Hepatocyte (in vitro differentiated cells): ENCODE results near the gene RHOT2. TPM values are rescaled to one million over a fixed set of nuclear protein-coding genes. Genes with fewer than 3 reads are reported as not detected.

ENCODE experiments used
- DNase-seq: peaks from one replicate; pipeline ENCODE4 v3.0.0-alpha.2; 2016; ENCODE audit warnings: low spot score
- H2AFZ ChIP-seq: fragments of 200-600 bp; sonication (generic); 2 replicates; pipeline ENCODE4 v1.6.0; 2016; ENCODE audit warnings: antibody characterized with exemption, mild to moderate bottlenecking
- H3K27ac ChIP-seq: fragments of 200-600 bp; sonication (generic); 2 replicates; pipeline ENCODE4 v1.5.1; 2016; ENCODE audit warnings: mild to moderate bottlenecking
- H3K27me3 ChIP-seq: fragments of 200-600 bp; sonication (generic); 2 replicates; pipeline ENCODE4 v1.6.1; 2016
- H3K36me3 ChIP-seq: fragments of 200-600 bp; sonication (generic); replicated peaks from 2 replicates; pipeline ENCODE4 v1.5.1; 2016; ENCODE audit warnings: low read depth; ENCODE audit not compliant: insufficient read depth
- H3K4me1 ChIP-seq: fragments of 200-600 bp; sonication (generic); 2 replicates; pipeline ENCODE4 v1.5.1; 2016; ENCODE audit warnings: mild to moderate bottlenecking, moderate library complexity; ENCODE audit not compliant: insufficient read depth
- H3K4me2 ChIP-seq: fragments of 200-600 bp; sonication (generic); 2 replicates; pipeline ENCODE4 v1.6.0; 2016
- H3K4me3 ChIP-seq: fragments of 200-600 bp; sonication (generic); 2 replicates; pipeline ENCODE4 v1.5.1; 2016; ENCODE audit warnings: mild to moderate bottlenecking
- H3K79me2 ChIP-seq: fragments of 200-600 bp; sonication (generic); 2 replicates; pipeline ENCODE4 v1.6.0; 2017; ENCODE audit warnings: mild to moderate bottlenecking
- H3K9me2 ChIP-seq: fragments of 200-600 bp; sonication (generic); replicated peaks from 2 replicates; pipeline ENCODE4 v1.6.0; 2017; ENCODE audit warnings: mild to moderate bottlenecking; ENCODE audit not compliant: insufficient read depth
- H3K9me3 ChIP-seq: fragments of 200-600 bp; sonication (generic); 2 replicates; pipeline ENCODE4 v1.5.1; 2016; ENCODE audit warnings: low read depth, mild to moderate bottlenecking
- H4K20me1 ChIP-seq: fragments of 200-600 bp; sonication (generic); 2 replicates; pipeline ENCODE4 v1.6.0; 2016; ENCODE audit warnings: mild to moderate bottlenecking; ENCODE audit not compliant: insufficient read depth, poor library complexity, severe bottlenecking
- CTCF ChIP-seq: fragments of 200-600 bp; sonication (generic); IDR thresholded peaks from 2 replicates; pipeline ENCODE4 v1.5.1; 2016; ENCODE audit warnings: antibody characterized with exemption, mild to moderate bottlenecking; ENCODE audit not compliant: poor library complexity
- EZH2 ChIP-seq: fragments of 200-600 bp; sonication (generic); IDR thresholded peaks from 2 replicates; pipeline ENCODE4 v1.6.1; 2016; ENCODE audit warnings: antibody characterized with exemption, mild to moderate bottlenecking, borderline replicate concordance
- EZH2phosphoT487 ChIP-seq: fragments of 200-600 bp; sonication (generic); IDR thresholded peaks from one replicate; pipeline ENCODE4 v1.6.1; 2018; ENCODE audit warnings: antibody characterized with exemption, mild to moderate bottlenecking, low read depth, moderate library complexity; ENCODE audit not compliant: unreplicated experiment, severe bottlenecking
- WGBS: methylation state at CpG from one replicate; pipeline ENCODE4 v1.1.6; 2016; ENCODE audit warnings: low lambda C conversion rate; ENCODE audit errors: missing lambda C conversion rate; 5-methylcytosine and 5-hydroxymethylcytosine counted together
- polyA plus RNA-seq: library from polyadenylated mRNA; unstranded; fragments of >200 nt; fragmentation: Nextera tagmentation; extraction: Ambion mirVana; gene quantifications from 2 replicates; pipeline ENCODE4 v1.2.1, GENCODE V29; 2016
- total RNA-seq: library from RNA; depleted of rRNA; stranded (reverse); fragments of >200 nt; gene quantifications from 2 replicates; pipeline ENCODE4 v1.2.3, GENCODE V29; 2014

The RHOT2 gene
- total and polyA plus RNA-seq, 2 experiments from 2014 or later: 63.2 to 158 TPM

GRCh38 chr16:652454-653305 lies 15.3 kb upstream of the RHOT2 start:
- Histone ChIP-seq H2AFZ (no peak overlapping the region), H3K4me1 (peaks cover 17% of the 10 kb centered on the region), H3K79me2 (peaks cover 10% of the 10 kb centered on the region), H3K27me3 (no peaks in the 10 kb centered on the region), H3K36me3 (no peaks in the 10 kb centered on the region), H3K4me3 (no peak overlapping the region), H3K27ac (no peak overlapping the region), H3K9me3 (no peaks in the 10 kb centered on the region), H3K9me2 (no peaks in the 10 kb centered on the region), H3K4me2 (no peak overlapping the region), H4K20me1 (no peaks in the 10 kb centered on the region)
- WGBS: 92% methylated on average over 26 of the region's 28 CpGs
- TF ChIP-seq CTCF (no peak), EZH2phosphoT487 (no peak), EZH2 (no peak)
- DNase-seq: no peak

- Histone ChIP-seq H2AFZ (no peak overlapping the region), H3K36me3 (no peaks in the 10 kb centered on the region), H3K27ac (no peak overlapping the region), H3K79me2 (no peaks in the 10 kb centered on the region), H3K4me1 (peaks cover 5% of the 10 kb centered on the region), H3K4me2 (no peak overlapping the region), H3K4me3 (no peak overlapping the region), H3K9me3 (no peaks in the 10 kb centered on the region), H4K20me1 (no peaks in the 10 kb centered on the region), H3K9me2 (no peaks in the 10 kb centered on the region), H3K27me3 (no peaks in the 10 kb centered on the region)
- DNase-seq: no peak
- 91% methylated on average over 12 of the region's 12 CpGs for WGBS
- TF ChIP-seq CTCF: no peak
- TF ChIP-seq EZH2: no peak
- no peak for TF ChIP-seq EZH2phosphoT487
Measured at GRCh38 chr16:654034-654433, 13.9 kb upstream of the RHOT2 start.

GRCh38 chr16:657487-657886 lies 10.4 kb upstream of the RHOT2 start:
- TF ChIP-seq CTCF (no peak), EZH2 (no peak), EZH2phosphoT487 (no peak)
- no peaks in the 10 kb centered on the region for H3K9me2 ChIP-seq
- H3K27me3 ChIP-seq: no peaks in the 10 kb centered on the region
- H3K79me2 ChIP-seq: no peaks in the 10 kb centered on the region
- DNase-seq: no peak
- H3K36me3 ChIP-seq: no peaks in the 10 kb centered on the region
- peaks cover 3% of the 10 kb centered on the region for H3K4me1 ChIP-seq
- H3K27ac ChIP-seq: no peak overlapping the region
- 98% methylated on average over 19 of the region's 22 CpGs for WGBS
- no peaks in the 10 kb centered on the region for H3K9me3 ChIP-seq
- no peak overlapping the region for H3K4me2 ChIP-seq
- no peak overlapping the region for H2AFZ ChIP-seq
- H3K4me3 ChIP-seq: no peak overlapping the region
- H4K20me1 ChIP-seq: no peaks in the 10 kb centered on the region
